ENCODE data around the gene TOMM34. TPM values are rescaled to one million over a fixed set of nuclear protein-coding genes. Genes with fewer than 3 reads are reported as not detected.

The TOMM34 gene
- total RNA-seq, 2 donors from 2014 or later = 16.5 to 29.9 TPM

DNA sequence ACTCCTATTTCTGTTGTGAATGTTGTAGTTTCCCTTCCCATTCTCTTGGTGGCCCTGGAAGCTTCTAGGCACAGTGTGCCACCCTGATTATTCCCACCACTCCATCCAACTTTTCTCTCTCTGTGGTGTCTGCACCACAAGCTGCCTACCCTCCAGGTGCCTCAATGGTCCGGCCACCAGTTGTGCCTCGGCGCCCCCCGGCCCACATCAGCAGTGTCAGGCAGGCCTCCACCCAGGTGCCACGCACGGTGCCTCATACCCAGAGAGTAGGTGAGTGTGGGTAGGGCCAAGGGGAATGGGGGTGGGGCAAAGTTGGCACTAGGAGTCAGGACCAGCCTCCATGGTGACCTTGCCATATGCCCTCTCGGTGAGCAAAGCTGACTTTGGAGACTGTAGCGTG lies 27.3 kb downstream of the TOMM34 start:
- no peak overlapping the region for H3K27ac ChIP-seq
- no peaks in the 10 kb centered on the region for H3K4me1 ChIP-seq
- no peaks in the 10 kb centered on the region for H3K9me3 ChIP-seq
- H3K36me3 ChIP-seq = no peaks in the 10 kb centered on the region
- TF ChIP-seq CTCF (IDR thresholded peaks at IDR 0.05) = no peak
- intact Hi-C loops (cut with DNase I) = no loop called here
- H3K27me3 ChIP-seq = no peaks in the 10 kb centered on the region
- H3K9ac ChIP-seq (ENCODE audit: low read depth in 2 of 2, low read length in 2 of 2) = no peak overlapping the region
- DNase-seq = no peak
- H3K4me3 ChIP-seq = no peak overlapping the region

DNA sequence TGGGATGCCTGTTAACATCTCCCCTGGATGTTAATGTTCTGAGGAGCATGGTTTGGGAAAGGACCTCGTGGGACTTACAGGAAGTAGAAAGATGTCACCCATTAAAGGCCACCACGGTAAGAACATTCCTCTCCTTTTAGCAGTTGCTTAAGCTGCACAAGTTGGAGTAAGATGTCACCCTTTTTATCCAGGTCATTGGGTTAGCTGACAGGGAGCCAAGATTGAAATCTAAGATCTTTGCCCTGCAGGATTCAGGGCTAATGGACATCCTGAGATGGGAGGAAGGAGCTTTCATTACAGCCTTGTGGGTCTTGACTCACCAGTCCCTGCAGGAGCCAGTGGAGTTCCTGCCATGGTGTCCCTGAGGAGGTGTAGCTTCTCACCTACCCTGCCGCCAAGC lies 28.3 kb downstream of the TOMM34 start:
- TF ChIP-seq CTCF (IDR thresholded peaks at IDR 0.05) = no peak
- H3K36me3 ChIP-seq = no peaks in the 10 kb centered on the region
- no peaks in the 10 kb centered on the region for H3K27me3 ChIP-seq
- no peak overlapping the region for H3K27ac ChIP-seq
- no peak overlapping the region for H3K9ac ChIP-seq (ENCODE audit: low read depth in 2 of 2, low read length in 2 of 2)
- H3K9me3 ChIP-seq = no peaks in the 10 kb centered on the region
- DNase-seq = no peak
- H3K4me3 ChIP-seq = no peak overlapping the region
- H3K4me1 ChIP-seq = no peaks in the 10 kb centered on the region
- intact Hi-C loops (cut with DNase I) = no loop called here

DNA sequence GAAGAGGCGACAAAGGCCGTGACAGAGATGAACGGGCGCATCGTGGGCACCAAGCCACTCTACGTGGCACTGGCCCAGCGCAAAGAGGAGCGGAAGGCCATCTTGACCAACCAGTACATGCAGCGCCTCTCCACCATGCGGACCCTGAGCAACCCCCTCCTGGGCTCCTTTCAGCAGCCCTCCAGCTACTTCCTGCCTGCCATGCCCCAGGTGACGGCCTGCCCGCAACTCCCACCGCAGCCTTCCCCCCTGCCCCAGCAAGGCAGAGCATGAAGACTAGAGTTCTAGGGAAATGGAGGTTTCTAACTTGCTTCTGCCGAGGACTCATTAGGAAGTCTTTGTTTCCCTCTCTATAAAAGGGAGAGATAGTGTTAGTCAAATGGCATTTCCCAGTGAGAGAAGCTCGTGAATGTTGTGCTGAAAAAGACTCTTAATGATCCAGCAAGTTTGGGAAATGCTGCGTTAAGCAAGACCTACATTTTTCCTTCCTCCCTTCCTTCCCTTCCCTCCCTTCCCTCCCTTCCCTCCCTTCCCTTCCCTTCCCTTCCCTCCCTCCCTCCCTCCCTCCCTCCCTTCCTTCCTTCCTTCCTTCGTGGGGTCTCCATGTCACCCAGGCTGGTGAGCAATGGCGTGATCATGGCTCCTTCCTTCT lies 29.6 kb downstream of the TOMM34 start:
- H3K4me1 ChIP-seq = no peaks in the 10 kb centered on the region
- no peak for DNase-seq

GRCh38 chr20:44928595-44928994 lies 31.6 kb downstream of the TOMM34 start:
- Histone ChIP-seq H3K4me3 (no peak overlapping the region), H3K4me1 (no peaks in the 10 kb centered on the region), H3K27ac (no peak overlapping the region), H3K9ac (ENCODE audit: low read depth in 2 of 2, low read length in 2 of 2) (no peak overlapping the region), H3K27me3 (no peaks in the 10 kb centered on the region), H3K36me3 (no peaks in the 10 kb centered on the region), H3K9me3 (no peaks in the 10 kb centered on the region)
- TF ChIP-seq CTCF (IDR thresholded peaks at IDR 0.05) = no peak
- intact Hi-C loops (cut with DNase I) = no loop called here
- DNase-seq = no peak

More for the DNA sequence above, 29.6 kb downstream of the TOMM34 start:
- Histone ChIP-seq H3K9ac (ENCODE audit: low read depth in 2 of 2, low read length in 2 of 2) (no peak overlapping the region), H3K27me3 (no peaks in the 10 kb centered on the region), H3K9me3 (no peaks in the 10 kb centered on the region), H3K36me3 (no peaks in the 10 kb centered on the region), H3K4me3 (no peak overlapping the region), H3K27ac (no peak overlapping the region)
- no peak for TF ChIP-seq CTCF (IDR thresholded peaks at IDR 0.05)
- intact Hi-C loops (cut with DNase I) = no loop called here

DNA sequence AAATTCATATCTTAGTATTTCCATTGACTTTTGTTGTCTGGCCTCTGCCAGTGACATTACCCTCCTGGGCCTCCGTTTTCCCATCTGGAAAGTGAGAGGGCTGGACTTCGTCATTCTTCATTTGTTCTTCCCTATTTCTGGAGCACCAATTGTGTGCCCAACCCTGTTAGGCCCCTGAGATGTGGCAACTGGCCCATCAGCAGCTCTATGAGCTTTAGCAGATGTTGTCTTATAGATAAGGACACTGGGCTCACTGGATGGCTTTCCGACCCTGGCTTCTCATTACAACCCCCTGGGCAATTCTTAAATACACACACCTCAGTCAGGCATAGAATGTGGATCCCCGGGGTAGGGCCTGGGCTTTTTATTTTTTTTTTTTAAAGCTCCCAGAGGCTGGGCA lies 35.7 kb downstream of the TOMM34 start:
- H3K4me1 ChIP-seq = no peaks in the 10 kb centered on the region
- no peak overlapping the region for H3K27ac ChIP-seq
- H3K9ac ChIP-seq (ENCODE audit: low read depth in 2 of 2, low read length in 2 of 2) = no peak overlapping the region
- no peaks in the 10 kb centered on the region for H3K27me3 ChIP-seq
- intact Hi-C loops (cut with DNase I) = no loop called here
- no peaks in the 10 kb centered on the region for H3K36me3 ChIP-seq
- H3K4me3 ChIP-seq = no peak overlapping the region
- no peak for DNase-seq
- H3K9me3 ChIP-seq = no peaks in the 10 kb centered on the region
- no peak for TF ChIP-seq CTCF (IDR thresholded peaks at IDR 0.05)
